ENCODE measurements around the gene ULBP3.

DNA sequence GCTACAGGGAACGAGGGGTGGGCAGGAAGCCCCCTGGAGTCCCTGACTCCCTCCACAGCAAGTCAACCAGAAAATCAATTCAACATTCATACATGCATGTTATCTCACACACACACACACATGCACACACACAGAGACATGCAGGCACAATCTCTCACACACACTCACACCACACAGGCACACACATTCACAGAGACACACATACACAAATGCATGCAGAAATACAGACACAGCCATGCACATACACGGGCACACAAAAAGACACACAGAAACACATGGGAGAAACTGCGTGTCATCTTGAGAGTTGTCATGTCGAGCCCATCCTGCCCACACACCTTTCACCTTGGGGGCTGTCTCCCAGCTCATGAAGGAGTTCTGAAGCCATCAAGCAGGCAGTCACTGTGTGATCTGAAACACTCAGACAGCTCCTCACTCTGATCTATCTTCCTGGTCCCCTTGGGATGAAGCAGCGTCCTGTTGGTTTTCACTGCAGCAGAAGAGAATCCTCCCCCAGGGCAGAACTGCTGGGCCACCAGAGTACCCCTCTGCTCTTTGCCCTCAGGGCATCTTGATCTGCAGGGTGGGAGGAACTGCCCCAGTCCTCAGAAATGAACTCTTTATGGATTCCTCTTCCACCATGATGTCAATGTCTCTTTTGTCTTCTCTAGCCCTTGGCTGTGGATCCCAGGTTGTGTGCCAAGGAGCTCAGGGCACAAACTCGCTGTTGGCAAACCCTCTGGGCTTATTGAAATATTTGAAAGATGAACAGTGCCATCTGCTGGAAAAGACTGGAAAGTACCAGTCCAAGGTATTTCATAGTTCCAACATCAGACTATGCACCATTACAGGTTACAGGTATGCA lies 52.4 kb downstream of the ULBP3 start:
- TF ChIP-seq EZH2phosphoT487 (IDR thresholded peaks at IDR 0.05): no peak
- TF ChIP-seq, protein P1, sequence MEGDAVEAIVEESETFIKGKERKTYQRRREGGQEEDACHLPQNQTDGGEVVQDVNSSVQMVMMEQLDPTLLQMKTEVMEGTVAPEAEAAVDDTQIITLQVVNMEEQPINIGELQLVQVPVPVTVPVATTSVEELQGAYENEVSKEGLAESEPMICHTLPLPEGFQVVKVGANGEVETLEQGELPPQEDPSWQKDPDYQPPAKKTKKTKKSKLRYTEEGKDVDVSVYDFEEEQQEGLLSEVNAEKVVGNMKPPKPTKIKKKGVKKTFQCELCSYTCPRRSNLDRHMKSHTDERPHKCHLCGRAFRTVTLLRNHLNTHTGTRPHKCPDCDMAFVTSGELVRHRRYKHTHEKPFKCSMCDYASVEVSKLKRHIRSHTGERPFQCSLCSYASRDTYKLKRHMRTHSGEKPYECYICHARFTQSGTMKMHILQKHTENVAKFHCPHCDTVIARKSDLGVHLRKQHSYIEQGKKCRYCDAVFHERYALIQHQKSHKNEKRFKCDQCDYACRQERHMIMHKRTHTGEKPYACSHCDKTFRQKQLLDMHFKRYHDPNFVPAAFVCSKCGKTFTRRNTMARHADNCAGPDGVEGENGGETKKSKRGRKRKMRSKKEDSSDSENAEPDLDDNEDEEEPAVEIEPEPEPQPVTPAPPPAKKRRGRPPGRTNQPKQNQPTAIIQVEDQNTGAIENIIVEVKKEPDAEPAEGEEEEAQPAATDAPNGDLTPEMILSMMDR (IDR thresholded peaks at IDR 0.05): peak; percentile 69
